ENCODE data around the gene CCDC107.
A peak's percentile ranks its signal among the peaks of the same experiment; 100 is the strongest.
"Not testable (repeated sequence)": the region's sequence is repeated elsewhere in the genome, so short reads cannot be mapped to it uniquely, and the experiment has no call there.

The CCDC107 gene

GRCh38 chr9:35638751-35639150 lies 19.3 kb upstream of the CCDC107 start:
- peak; percentile 54 for DNase-seq

GRCh38 chr9:35639225-35639624 lies 18.9 kb upstream of the CCDC107 start:
- DNase-seq: not testable (repeated sequence)

- DNase-seq: no peak
Measured at GRCh38 chr9:35639631-35640030, 18.5 kb upstream of the CCDC107 start.

GRCh38 chr9:35640431-35640830 lies 17.7 kb upstream of the CCDC107 start:
- not testable (repeated sequence) for DNase-seq

GRCh38 chr9:35641478-35641877 lies 16.6 kb upstream of the CCDC107 start:
- not testable (repeated sequence) for DNase-seq

GRCh38 chr9:35643046-35643445 lies 15.0 kb upstream of the CCDC107 start:
- no peak for DNase-seq

- not testable (repeated sequence) for DNase-seq
Measured at GRCh38 chr9:35645736-35646135, 12.4 kb upstream of the CCDC107 start.

GRCh38 chr9:35646153-35646532 lies 11.9 kb upstream of the CCDC107 start:
- DNase-seq: no peak

- peak; percentile 89 for DNase-seq
Measured at GRCh38 chr9:35646533-35647265, 11.4 kb upstream of the CCDC107 start.

GRCh38 chr9:35649431-35650340 lies 8.4 kb upstream of the CCDC107 start:
- DNase-seq: peak; percentile 26

- peak; percentile 25 for DNase-seq
Measured at GRCh38 chr9:35650341-35651158, 7.5 kb upstream of the CCDC107 start, which contains the start of gene SIT1. SIT1 (minus strand) TSS chr9:35650931; CDS start chr9:35650853, 78 bp downstream.

- no peak for DNase-seq
Measured at GRCh38 chr9:35651956-35652828, 5.9 kb upstream of the CCDC107 start.

- DNase-seq: no peak
Measured at GRCh38 chr9:35652829-35653209, 5.3 kb upstream of the CCDC107 start.

GRCh38 chr9:35653611-35654010 lies 4.5 kb upstream of the CCDC107 start:
- no peak for DNase-seq

GRCh38 chr9:35656348-35656747 lies 1.7 kb upstream of the CCDC107 start:
- DNase-seq: no peak

- no peak for DNase-seq
Measured at GRCh38 chr9:35656831-35657545, 1.1 kb upstream of the CCDC107 start.

- DNase-seq: peak; percentile 93
Measured at GRCh38 chr9:35657546-35658136, 451 bp upstream of the CCDC107 start, which contains the start of gene RMRP. RMRP (minus strand) TSS chr9:35658019.

- no peak for DNase-seq
Measured at GRCh38 chr9:35658968-35659220, 802 bp downstream of the CCDC107 start.

GRCh38 chr9:35659340-35659739 lies 1.2 kb downstream of the CCDC107 start:
- no peak for DNase-seq

GRCh38 chr9:35660966-35661415 lies 2.9 kb downstream of the CCDC107 start:
- DNase-seq: no peak

- peak; percentile 55 for DNase-seq
Measured at GRCh38 chr9:35661756-35662350, 3.8 kb downstream of the CCDC107 start.
